GM18520 (cell line): ENCODE results near the gene ARHGAP35.
"Not testable (repeated sequence)": the region's sequence is repeated elsewhere in the genome, so short reads cannot be mapped to it uniquely, and the experiment has no call there.

Experiments used
- ATAC-seq: cut with Tn5 transposase; IDR thresholded peaks from one replicate; pipeline ENCODE4 v1.9.1; 2021; ENCODE audit not compliant: unreplicated experiment

Gene ARHGAP35

DNA sequence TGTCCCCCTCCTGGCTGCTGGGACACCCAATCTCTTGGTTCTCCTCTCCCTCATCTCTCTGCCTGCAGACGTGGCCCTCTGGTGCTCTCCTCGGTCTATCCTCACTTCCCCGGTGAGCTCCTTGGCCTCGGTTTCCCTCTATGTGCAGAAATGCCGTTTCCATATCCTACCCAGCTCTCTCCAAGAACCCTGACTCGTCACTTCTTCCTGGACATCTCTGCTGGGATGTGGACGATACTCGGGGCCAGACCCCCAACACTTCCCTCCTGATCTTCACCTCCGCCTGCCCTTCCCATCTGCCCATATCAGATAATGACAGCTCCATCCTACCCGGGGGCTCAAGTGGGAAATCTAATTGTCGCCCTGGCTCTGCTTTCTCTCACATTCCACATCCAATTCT is 18.0 kb upstream of the ARHGAP35 start:
- ATAC-seq, result no peak

DNA sequence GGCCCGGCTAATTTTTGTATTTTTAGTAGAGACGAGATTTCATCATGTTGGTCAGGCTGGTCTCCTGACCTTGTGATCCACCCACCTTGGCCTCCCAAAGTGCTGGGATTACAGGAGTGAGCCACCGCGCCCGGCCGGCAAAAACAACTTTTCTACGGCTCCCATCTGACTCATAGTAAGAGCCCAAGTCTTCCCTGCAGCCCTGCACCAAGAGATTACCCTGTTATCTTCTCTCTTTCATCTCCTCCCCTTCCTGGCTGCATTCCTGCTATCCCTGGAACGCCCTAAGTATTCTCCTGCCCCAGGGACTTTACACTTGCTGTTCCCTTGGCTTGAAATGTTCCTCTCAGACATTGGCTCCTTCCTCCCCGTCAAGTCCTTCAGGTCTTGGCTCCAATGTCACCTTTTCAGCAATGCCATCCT is 16.7 kb upstream of the ARHGAP35 start:
- no peak for ATAC-seq

DNA sequence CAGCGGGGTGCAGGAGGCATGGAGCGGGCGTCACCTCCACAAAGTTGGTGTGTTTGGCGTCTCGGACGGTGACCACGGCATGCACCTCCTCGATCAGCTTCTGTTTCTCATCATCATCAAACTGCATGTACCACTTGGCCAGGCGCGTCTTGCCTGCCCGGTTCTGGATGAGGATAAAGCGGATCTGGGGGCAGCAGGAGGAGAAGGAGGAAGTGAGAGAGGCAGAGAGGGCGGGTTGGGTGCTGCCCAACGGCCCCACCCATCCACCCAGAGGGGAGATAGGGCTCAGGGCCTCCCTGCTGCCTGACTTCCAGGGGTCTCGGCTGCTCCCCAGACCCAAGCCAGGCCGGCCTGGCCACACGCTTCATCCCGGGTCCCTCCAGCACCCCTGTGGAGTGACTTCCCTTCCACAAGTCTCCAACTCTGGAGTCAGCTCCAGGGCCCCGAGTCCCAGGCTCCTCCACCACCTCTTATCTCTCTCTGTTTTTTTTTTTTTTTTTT is 14.8 kb upstream of the ARHGAP35 start:
- ATAC-seq, result no peak

DNA sequence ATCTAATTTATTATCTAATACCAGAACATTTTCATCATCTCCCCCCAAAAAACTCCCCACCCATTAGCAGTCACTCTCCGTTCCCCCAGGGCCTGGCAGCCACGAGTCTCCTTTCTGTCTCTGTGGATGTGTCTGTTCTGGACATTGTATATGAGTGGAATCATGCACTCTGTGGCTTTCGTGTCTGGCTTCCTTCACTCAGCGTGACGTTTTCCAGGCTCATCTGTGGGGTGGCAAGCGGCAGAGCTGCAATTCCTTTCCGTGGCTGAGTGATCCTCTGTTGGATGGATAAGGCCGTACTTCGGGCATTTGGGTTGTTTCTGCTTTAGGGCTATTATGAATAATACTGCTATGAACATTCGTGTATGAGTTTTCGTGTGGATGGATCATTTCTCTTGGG is 13.3 kb upstream of the ARHGAP35 start:
- no peak for ATAC-seq

DNA sequence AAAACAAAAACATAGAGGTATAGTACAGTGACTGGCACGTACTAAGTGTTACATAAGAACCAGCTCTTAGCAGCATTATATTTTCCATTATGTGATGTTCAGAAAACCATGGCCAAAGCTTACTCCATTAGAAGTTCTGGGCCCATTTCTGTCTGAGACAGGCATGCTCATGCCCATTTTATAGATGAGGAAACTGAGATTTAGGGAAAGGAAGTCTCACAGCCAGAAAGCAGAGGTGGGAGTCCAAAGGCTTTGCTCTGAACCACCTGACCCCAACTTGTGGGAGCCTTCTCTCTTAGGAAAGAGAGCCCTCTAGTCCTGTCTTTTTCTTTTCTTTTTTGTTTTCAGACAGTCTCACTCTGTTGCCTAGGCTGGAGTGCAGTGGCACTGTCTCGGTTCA is 12.4 kb upstream of the ARHGAP35 start:
- no peak for ATAC-seq

DNA sequence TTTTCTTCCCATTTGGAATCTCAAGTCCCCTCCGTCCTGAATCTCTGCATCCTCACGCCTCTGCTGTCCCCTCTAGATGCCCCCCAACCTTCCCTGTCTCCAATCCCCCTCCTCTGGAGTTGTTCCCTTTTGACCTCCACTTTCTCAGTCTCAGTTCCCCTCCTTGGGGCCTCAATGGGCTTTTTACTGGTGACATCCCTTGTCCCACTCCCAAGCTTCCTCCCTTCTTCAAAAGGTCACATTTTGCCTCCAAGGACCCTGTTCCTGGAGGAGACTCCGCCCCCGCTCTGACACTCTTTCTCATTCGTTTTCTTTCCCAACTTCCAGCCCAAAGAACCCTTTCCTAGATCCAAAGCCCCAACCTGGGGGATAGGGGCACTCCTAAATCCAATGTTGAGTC is 11.2 kb upstream of the ARHGAP35 start:
- ATAC-seq, result no peak

DNA sequence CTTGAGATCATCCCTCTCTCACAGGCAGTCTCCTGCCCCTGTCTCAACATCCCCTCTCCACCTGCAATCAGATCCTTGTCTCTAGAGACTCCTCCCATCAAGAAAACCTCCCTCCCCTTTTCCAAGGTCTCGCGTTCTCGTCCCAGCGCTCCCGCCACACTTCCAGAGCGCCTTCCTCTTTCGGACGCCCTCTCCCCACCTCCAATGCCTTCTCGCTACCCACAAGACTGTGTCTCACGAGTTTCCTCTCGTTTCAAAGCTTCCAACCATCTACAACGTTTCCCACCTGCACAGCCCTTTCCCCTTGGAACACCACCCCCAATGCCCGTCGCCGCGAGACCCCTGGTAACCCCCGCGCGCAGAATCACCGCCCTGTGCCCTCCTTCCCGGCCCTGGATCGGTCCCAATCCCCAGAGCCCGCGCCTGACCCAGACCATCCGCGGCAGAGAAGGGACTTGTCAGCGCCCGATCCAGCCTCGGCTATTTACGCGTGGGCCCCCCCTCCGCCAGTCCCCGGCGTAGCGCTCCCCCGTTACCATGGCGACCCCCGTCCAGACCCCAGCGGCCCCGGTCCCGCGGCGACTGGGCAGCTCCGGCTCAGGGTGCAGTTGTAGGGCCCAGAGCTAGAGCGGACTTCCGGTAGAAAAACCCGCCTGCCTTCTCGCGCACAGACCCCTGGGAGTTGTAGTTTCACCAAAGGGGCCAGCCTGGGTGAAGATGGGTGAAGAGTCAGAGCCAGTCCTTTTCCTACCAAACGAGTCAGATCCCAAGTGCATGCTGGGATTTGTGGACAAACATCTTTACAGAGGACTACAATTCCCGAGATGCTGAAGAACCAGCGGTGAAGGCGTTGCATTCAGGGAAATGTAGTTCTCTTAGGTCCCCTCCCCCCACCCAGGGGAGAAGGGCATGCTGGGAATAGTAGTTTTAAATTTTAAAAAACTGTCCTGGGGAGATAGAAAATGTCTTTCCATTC is 10.3 kb upstream of the ARHGAP35 start, which contains the start of gene AP2S1:
Gene AP2S1, minus strand, starts transcription at position 619 of the 976 bp plus-strand sequence. Its CDS starts 80 bp downstream, at position 539.
- peak; percentile 87 for ATAC-seq

DNA sequence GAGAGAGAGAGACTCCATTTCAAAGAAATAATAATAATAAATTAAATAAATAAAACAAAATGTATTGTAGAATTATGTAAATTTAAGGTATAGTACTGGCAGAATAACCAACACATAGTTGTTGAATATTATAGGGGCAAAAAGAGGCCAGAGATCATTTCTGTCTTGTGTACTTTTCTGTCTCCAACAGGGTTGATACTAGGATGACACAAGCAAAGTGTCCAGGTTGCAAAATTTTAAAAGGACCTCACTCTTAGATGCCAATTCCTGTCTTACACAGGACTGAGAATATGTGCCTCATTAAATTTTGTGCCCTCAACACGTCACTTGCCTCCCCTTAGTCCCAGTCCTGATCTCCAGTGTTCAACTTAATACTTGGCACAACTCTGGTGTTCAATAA is 8.0 kb upstream of the ARHGAP35 start:
- no peak for ATAC-seq

DNA sequence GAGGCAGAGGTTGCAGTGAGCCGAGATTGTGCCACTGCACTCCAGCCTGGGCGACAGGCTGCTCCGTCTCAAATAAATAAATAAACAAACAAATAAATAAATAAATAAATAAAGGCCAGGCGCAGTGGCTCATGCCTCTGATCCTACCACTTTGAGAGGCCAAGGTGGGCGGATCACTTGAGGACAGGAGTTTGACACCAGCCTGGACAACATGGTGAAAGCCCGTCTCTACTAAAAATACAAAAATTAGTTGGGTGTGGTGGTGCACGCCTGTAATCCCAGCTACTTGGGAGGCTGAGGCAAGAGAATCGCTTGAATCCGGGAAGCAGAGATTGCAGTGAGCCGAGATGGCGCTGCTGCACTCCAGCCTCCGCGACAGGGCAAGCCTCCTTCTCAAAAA is 6.1 kb upstream of the ARHGAP35 start:
- not testable (repeated sequence) for ATAC-seq

DNA sequence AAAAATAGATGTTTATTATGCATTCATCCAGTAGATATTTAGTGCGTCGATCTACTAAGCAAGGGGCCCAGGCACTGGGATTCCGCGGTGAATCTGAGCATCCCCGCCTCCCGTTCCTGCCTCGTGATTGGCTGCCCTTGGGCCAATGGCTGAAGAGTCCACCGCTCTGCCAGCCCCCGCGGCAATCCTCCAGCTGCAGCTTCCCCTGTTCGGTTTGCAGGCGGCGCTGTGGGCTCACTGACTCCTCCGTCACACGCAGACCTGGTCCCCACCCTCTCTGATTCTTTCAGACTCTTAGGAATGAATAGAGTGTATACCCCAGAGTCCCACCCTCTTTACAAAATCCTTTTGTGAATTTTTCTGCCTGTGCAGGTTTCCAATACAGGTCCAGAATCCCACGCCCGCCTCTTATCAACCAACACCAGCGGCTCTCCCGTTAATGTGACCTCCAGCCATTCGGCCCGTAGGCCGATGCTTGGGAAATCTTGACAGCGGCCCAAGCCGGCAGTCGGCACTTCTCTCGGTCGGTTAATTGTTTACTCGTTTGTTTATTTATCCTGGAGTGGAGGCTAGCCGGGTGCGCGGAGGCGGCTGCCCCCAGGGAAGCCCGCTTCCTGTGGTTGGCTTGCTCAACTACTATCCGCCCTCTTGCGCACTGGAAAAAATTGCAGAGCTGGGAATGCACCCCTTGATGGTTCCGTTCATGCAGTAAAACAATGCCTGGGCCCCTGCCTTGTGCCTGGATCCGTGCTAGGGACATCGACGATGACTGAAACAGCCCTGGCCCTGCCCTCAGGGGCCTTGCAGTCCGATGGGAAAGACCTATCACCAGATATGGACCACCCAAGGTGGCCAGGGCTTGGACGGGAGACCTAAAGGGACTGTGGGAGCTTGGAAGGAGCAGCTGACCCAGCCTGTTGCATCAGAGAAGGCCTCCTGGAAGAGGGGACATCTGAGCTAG is 4.5 kb upstream of the ARHGAP35 start:
- no peak for ATAC-seq

DNA sequence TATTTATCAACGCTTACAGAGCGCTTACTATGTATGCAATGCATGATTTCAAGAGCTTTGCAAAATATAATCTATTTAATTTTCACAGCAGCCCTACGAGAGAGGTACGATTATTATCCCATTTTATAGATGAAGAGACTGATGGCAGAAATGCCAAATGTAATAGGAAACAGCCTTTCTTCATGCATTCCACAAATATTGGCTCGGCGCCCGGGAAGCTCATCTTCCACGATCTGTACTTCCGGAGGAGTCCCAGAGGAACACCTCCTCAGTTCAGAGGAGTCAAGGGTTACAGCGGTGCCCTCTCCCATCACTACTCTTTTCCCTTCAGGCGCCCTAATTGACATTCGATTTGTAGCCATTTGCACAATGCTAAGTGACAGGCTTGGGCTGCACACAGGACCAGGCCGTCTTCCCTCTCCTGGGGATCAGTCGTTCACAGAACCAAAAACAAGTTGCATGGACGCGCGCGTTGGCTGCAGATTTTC is 1.1 kb upstream of the ARHGAP35 start:
- no peak for ATAC-seq

DNA sequence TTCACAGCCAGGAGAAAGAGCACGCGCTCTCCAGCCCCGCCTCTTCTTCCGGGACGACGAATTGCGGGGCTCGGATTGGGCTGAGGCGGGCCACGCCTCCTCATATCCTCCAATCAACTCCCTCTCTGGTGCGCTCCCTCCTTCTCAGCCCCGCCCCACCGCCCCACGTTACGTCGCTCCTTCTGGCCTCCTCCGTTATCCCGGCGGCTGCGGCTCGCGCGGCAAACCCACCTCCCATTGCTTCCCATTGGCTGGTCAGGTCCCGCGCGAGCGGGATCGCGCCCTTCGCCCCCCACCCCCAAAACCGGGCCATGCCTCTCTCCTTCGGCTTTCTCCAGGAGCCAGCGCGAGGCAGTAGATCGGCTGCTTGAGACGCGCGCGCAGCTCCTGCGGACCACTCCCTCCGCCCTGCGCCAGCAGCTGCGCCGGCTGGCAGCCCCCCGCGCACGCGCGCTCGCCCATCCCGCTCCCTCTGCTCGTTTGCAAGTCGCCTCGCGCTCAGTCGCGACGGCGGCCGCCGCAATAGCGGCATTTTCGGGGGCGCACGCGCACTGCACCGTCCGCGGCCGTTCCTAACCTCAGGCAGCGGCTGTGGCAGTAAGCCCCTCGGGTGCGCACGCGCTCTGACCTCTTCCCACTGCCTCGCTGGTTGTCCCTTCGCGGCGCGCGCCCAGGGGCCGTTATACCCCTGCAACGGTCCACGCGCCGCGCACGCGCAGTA is 512 bp upstream of the ARHGAP35 start:
- ATAC-seq, result peak; percentile 51

DNA sequence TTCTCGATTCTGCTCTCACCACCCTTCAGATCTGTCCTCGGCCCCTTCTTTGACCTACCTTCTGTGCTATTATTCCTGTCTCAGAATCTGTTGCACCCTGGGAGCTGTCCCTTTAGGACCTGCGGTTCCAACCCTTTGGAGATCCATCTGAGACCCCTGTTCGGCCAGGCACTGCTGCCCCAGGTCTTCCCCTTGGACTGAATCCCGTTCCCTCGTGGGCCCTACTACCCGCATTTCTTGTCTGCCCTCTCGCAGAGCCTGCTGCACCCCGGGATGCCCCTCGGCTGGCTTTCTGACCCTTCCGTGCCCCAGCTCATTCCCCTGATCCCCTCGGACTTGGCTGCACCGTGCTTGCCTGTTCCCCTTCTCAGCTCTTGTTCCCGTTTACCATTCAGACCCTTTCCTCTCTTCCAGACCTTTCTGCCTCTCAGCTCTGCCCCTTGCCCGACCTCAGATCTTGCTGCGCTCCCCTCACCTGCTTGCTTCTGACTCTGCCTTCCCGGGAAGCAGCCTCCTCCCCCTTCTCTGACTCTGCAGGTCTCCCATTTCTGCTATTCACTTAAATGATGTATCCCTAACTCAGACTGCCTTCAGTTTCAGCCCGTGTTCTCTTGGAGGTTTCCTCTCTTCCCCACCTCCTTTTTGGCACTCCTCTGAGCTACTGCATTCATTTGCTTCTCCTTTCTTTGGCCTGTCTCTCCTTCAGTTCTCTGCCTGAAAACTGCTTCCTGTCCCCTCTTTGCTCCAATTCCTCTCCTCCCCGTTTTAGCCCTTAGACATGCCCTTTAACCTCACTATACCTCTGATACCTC is 1.1 kb downstream of the ARHGAP35 start:
- no peak for ATAC-seq

DNA sequence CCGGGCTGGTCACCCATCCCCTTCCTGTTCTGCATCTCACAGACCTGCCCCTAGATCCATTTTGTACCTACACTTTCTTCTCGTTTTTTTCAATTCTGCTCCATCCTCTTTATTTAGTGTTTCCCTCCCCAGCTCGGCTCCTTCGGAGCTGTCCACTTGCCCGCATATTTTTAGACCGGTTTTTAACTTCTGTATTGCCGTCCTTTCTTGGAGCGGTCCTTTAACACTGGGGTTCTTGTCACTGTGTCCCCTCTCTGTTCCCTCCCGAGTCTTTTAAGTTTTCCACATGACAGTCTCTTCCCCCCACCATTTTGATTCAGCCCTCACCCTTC is 1.7 kb downstream of the ARHGAP35 start:
- ATAC-seq, result no peak

DNA sequence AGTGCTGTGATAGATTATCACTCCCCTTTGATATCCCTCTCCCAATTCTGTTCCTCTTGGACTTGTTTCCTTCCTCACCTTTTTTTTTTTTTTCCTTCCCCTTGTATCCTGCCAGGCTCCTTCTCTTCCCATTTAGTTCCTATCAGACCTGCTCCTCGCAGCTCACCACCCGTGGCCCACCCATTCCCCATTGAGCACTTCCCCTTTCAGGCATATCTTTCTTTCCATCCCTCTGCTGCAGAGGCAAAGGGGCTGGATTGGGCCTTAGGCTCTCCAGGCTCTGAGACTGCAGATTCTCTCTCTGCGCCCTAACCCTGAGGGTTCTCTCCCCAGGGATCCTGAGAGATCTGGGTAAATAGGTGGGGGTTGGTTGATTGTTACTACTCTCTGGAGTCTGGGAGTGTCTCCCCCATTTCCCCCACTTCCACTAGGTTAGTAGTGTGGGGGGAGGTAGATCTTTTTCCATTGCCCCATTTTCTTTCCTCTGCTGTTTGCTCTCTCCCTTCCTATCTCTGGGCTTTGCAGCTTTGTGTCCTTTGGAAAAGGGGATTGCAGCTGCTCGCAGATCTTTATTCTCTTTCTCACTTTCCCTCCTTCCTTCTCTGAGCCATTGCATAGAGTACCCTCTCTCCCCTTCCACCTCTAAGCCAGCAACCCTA is 2.3 kb downstream of the ARHGAP35 start:
- ATAC-seq, result no peak

DNA sequence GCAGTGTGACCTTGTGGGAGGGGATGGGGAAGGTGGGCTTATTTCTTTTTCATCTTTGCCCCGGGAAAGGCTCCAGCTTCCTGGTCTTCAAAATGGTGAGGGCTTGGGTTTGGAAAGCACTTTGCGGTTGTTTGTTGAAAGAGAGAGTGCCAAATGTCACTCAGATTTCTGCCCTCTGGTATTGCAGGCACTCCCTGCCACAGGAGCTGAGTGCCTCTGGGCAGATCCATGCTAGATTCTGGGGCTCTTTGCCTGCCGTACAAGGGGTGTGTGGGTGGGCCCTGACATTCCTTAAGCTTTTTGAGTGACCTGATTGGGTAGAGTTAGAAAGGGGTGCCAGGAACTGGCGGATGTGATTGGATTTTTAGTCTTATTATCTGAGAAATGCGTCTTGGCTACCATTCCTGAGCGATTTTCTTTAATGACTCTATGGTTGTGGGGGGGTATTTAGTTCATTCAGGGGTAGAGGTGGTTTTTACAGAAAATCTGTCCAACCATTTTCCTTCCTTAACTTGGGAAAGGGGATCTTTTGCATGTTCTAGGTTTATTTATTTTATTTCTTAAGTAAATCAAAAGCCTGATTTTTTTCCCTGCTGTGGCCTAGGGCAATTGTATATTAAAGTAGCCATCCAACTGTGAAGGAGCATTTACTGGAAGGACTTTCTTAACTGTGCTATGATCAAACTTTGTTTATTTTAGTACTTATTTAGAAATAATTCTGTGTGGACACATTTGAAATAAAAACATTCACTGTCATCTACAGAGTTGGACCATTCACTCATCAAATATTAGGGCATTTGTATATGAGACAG is 3.2 kb downstream of the ARHGAP35 start:
- no peak for ATAC-seq

DNA sequence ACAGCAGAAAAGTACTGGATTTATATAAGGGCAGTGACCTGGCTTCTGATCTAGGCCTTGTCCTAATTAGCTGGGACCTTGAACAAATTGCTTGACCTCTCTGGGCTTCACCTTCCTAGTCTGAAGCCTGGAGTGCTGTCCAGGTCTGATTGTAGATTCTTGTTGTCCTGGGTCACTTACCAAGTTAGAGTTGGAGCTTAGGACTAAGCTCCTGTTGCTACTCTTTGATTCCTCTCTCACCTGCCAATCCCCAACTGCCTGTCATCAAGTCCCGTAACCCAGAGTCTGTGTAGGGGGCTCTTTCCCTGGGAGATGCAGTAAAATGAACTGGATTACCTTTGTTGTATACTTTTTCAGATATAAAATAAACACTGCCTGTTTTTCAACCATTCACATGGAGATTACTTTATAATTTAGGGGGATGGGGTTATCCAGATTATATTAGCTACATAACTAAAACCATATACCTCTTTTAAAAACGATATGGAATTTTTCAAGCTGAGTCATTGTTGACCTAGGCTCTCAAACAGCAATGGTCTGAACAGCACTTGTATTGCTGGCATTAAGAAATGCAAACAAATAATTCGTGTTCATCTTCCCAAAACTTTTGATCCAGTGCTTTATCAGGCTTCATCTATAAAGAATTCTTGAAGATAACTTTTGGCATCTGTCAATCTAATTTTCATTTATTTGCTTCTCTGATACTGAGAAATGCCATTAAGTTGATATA is 5.8 kb downstream of the ARHGAP35 start:
- no peak for ATAC-seq

DNA sequence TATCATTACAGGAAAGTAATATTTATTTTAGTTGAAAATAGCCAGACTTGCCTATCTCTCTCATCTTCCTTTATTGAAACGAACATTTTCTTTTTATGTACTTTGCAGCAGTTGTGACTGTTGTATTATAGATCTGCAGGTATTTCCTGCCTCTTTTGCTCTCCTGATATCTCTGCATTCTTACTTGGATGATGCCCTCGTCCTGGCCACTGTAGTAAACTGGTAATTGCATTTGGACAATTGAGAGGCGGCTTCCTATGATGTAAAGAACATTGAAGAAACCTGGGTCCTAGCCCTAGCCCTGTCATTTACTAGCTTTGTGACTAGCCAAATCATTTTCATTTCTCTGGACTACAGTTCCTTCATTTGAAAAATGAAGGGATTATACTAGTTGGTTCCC is 6.4 kb downstream of the ARHGAP35 start:
- ATAC-seq, result no peak
